DOHH2 (cell line): ENCODE data around the gene ADPRH.

Experiments
- H3F3A ChIP-seq: fragments of 200-600 bp; sonication (generic), shearing (Covaris generic); 2 replicates; pipeline ENCODE4 v1.6.0; 2016; ENCODE audit warnings: antibody characterized with exemption, mild to moderate bottlenecking; ENCODE audit not compliant: control insufficient read depth, insufficient read depth
- H3K27ac ChIP-seq: fragments of 200-600 bp; sonication (generic); 2 replicates; pipeline ENCODE4 v1.5.1; 2014; ENCODE audit warnings: low read depth, mild to moderate bottlenecking, low read length, moderate library complexity
- H3K27me3 ChIP-seq: fragments of 200-600 bp; sonication (generic); 2 replicates; pipeline ENCODE4 v1.6.1; 2014; ENCODE audit warnings: mild to moderate bottlenecking, low read length, mixed read lengths; ENCODE audit not compliant: control insufficient read depth
- H3K36me3 ChIP-seq: fragments of 200-600 bp; sonication (generic); 2 replicates; pipeline ENCODE4 v1.6.1; 2014; ENCODE audit warnings: mild to moderate bottlenecking, low read length, moderate library complexity, mixed read lengths; ENCODE audit not compliant: control insufficient read depth
- H3K4me1 ChIP-seq: fragments of 200-600 bp; sonication (generic); 2 replicates; pipeline ENCODE4 v1.6.1; 2014; ENCODE audit warnings: mild to moderate bottlenecking, low read length, mixed read lengths; ENCODE audit not compliant: control insufficient read depth
- H3K4me2 ChIP-seq: fragments of 200-600 bp; sonication (generic); 2 replicates; pipeline ENCODE4 v1.6.0; 2014; ENCODE audit warnings: mild to moderate bottlenecking, low read length, moderate library complexity
- H3K4me3 ChIP-seq: fragments of 200-600 bp; sonication (generic); 2 replicates; pipeline ENCODE4 v1.5.1; 2014; ENCODE audit warnings: mild to moderate bottlenecking, low read length, mixed read lengths
- H3K79me2 ChIP-seq: fragments of 200-600 bp; sonication (generic); 2 replicates; pipeline ENCODE4 v1.6.1; 2014; ENCODE audit warnings: mild to moderate bottlenecking, low read length, mixed read lengths; ENCODE audit not compliant: control insufficient read depth
- H3K9me2 ChIP-seq: fragments of 200-600 bp; sonication (generic); replicated peaks from 2 replicates; pipeline ENCODE4 v1.6.1; 2014; ENCODE audit warnings: mild to moderate bottlenecking, low read length, mixed read lengths; ENCODE audit not compliant: control insufficient read depth
- H3K9me3 ChIP-seq: fragments of 200-600 bp; sonication (generic); 2 replicates; pipeline ENCODE4 v1.6.1; 2014; ENCODE audit warnings: antibody characterized with exemption, low read length, mixed read lengths; ENCODE audit not compliant: control insufficient read depth, insufficient read depth
- H4K20me1 ChIP-seq: fragments of 200-600 bp; sonication (generic); 2 replicates; pipeline ENCODE4 v1.6.0; 2014; ENCODE audit warnings: low read depth, mild to moderate bottlenecking, antibody characterized with exemption, low read length, moderate library complexity; ENCODE audit not compliant: control insufficient read depth, insufficient read depth
- CTCF ChIP-seq: fragments of 200-600 bp; sonication (generic); IDR thresholded peaks from one replicate; pipeline ENCODE4 v1.5.1; 2014; ENCODE audit warnings: antibody characterized with exemption, mild to moderate bottlenecking, low read depth, low read length; ENCODE audit not compliant: poor library complexity, severe bottlenecking
- EZH2phosphoT487 ChIP-seq: fragments of 200-600 bp; sonication (generic); IDR thresholded peaks from 2 replicates; pipeline ENCODE4 v1.6.1; 2017; ENCODE audit warnings: borderline replicate concordance, mild to moderate bottlenecking, antibody characterized with exemption, low read length, moderate library complexity, mixed read lengths

The ADPRH gene

GRCh38 chr3:119627461-119627860, 48.2 kb downstream of the ADPRH start:
- H4K20me1 ChIP-seq: no peaks in the 10 kb centered on the region
- H3K9me2 ChIP-seq: no peaks in the 10 kb centered on the region
- H3K27ac ChIP-seq: no peak overlapping the region
- H3K36me3 ChIP-seq: no peaks in the 10 kb centered on the region
- H3K79me2 ChIP-seq: no peaks in the 10 kb centered on the region
- no peaks in the 10 kb centered on the region for H3F3A ChIP-seq
- peaks cover 48% of the 10 kb centered on the region for H3K27me3 ChIP-seq
- no peaks in the 10 kb centered on the region for H3K9me3 ChIP-seq
- H3K4me2 ChIP-seq: no peak overlapping the region
- H3K4me1 ChIP-seq: no peaks in the 10 kb centered on the region
- no peak for TF ChIP-seq EZH2phosphoT487
- no peak overlapping the region for H3K4me3 ChIP-seq

- H3K9me2 ChIP-seq: no peaks in the 10 kb centered on the region
- no peaks in the 10 kb centered on the region for H3K36me3 ChIP-seq
- H3K27me3 ChIP-seq: peaks cover 51% of the 10 kb centered on the region
- TF ChIP-seq EZH2phosphoT487 (no peak), CTCF (no peak)
- no peaks in the 10 kb centered on the region for H4K20me1 ChIP-seq
- H3K4me2 ChIP-seq: no peak overlapping the region
- H3K4me3 ChIP-seq: no peak overlapping the region
- H3K27ac ChIP-seq: no peak overlapping the region
- no peaks in the 10 kb centered on the region for H3F3A ChIP-seq
- no peaks in the 10 kb centered on the region for H3K9me3 ChIP-seq
- no peaks in the 10 kb centered on the region for H3K4me1 ChIP-seq
- no peaks in the 10 kb centered on the region for H3K79me2 ChIP-seq
Measured at GRCh38 chr3:119628390-119628789, 49.1 kb downstream of the ADPRH start.

GRCh38 chr3:119628816-119629445, 49.6 kb downstream of the ADPRH start:
- no peaks in the 10 kb centered on the region for H3F3A ChIP-seq
- no peaks in the 10 kb centered on the region for H3K9me2 ChIP-seq
- H3K9me3 ChIP-seq: no peaks in the 10 kb centered on the region
- no peaks in the 10 kb centered on the region for H3K4me1 ChIP-seq
- H3K27me3 ChIP-seq: peaks cover 51% of the 10 kb centered on the region
- no peak overlapping the region for H3K4me2 ChIP-seq
- H3K4me3 ChIP-seq: no peak overlapping the region
- no peaks in the 10 kb centered on the region for H3K79me2 ChIP-seq
- no peaks in the 10 kb centered on the region for H3K36me3 ChIP-seq
- H4K20me1 ChIP-seq: no peaks in the 10 kb centered on the region
- no peak overlapping the region for H3K27ac ChIP-seq
- no peak for TF ChIP-seq EZH2phosphoT487
- TF ChIP-seq CTCF: no peak

- no peaks in the 10 kb centered on the region for H3K79me2 ChIP-seq
- no peaks in the 10 kb centered on the region for H3K4me1 ChIP-seq
- H3K27me3 ChIP-seq: peaks cover 47% of the 10 kb centered on the region
- no peaks in the 10 kb centered on the region for H3F3A ChIP-seq
- H3K27ac ChIP-seq: no peak overlapping the region
- TF ChIP-seq EZH2phosphoT487 (no peak), CTCF (no peak)
- no peak overlapping the region for H3K4me3 ChIP-seq
- H3K36me3 ChIP-seq: no peaks in the 10 kb centered on the region
- H4K20me1 ChIP-seq: no peaks in the 10 kb centered on the region
- no peak overlapping the region for H3K4me2 ChIP-seq
- H3K9me2 ChIP-seq: no peaks in the 10 kb centered on the region
- no peaks in the 10 kb centered on the region for H3K9me3 ChIP-seq
Measured at GRCh38 chr3:119630128-119630879, 51.0 kb downstream of the ADPRH start.
